ENCODE results near the gene LSG1. TPM values are rescaled to one million over a fixed set of nuclear protein-coding genes. Genes with fewer than 3 reads are reported as not detected.

Gene LSG1
- total RNA-seq, 4 donors from 2014 or later: 42.9 to 120 (median 81.9) TPM

DNA sequence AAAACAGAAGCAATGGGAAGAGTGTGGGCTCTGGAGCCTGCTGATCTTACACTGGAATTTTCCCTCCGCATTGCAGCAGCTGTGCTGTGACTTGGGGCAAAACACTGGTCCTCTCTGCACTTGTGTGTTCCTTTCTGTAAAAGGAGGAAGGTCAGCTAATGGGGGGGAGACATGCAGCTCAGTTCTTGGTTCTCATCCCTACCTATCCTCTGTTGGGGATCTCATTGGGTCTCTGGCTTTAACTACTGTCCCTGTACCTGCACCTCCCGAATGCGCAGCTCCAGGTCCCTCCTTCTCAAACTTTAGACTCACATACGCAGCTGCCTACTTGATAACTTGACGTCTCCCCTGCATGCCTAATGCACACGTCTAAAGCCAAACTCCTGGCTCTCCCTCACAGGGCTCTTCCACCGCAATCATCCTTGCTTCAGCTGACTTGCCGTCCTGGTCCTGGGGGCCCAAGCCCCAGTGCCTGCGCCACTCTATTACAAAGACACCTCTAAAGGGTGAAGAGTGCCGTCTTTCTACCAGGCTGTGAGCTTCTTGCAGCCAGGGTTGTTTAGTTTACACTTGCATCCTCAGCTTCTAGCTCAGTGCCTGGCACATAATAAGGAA, 32.9 kb downstream of the LSG1 start:
- Histone ChIP-seq H3K4me1 (no peaks in the 10 kb centered on the region), H3K27ac (no peak overlapping the region), H3K36me3 (peaks cover 0 to 42% (median 0%) of the 10 kb centered on the region in 3 donors), H3K4me3 (no peak overlapping the region), H3K9me3 (no peaks in the 10 kb centered on the region), H3K27me3 (no peaks in the 10 kb centered on the region)
- DNase-seq: no peak
- TF ChIP-seq, protein P1, sequence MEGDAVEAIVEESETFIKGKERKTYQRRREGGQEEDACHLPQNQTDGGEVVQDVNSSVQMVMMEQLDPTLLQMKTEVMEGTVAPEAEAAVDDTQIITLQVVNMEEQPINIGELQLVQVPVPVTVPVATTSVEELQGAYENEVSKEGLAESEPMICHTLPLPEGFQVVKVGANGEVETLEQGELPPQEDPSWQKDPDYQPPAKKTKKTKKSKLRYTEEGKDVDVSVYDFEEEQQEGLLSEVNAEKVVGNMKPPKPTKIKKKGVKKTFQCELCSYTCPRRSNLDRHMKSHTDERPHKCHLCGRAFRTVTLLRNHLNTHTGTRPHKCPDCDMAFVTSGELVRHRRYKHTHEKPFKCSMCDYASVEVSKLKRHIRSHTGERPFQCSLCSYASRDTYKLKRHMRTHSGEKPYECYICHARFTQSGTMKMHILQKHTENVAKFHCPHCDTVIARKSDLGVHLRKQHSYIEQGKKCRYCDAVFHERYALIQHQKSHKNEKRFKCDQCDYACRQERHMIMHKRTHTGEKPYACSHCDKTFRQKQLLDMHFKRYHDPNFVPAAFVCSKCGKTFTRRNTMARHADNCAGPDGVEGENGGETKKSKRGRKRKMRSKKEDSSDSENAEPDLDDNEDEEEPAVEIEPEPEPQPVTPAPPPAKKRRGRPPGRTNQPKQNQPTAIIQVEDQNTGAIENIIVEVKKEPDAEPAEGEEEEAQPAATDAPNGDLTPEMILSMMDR (IDR thresholded peaks at IDR 0.05): no peak

DNA sequence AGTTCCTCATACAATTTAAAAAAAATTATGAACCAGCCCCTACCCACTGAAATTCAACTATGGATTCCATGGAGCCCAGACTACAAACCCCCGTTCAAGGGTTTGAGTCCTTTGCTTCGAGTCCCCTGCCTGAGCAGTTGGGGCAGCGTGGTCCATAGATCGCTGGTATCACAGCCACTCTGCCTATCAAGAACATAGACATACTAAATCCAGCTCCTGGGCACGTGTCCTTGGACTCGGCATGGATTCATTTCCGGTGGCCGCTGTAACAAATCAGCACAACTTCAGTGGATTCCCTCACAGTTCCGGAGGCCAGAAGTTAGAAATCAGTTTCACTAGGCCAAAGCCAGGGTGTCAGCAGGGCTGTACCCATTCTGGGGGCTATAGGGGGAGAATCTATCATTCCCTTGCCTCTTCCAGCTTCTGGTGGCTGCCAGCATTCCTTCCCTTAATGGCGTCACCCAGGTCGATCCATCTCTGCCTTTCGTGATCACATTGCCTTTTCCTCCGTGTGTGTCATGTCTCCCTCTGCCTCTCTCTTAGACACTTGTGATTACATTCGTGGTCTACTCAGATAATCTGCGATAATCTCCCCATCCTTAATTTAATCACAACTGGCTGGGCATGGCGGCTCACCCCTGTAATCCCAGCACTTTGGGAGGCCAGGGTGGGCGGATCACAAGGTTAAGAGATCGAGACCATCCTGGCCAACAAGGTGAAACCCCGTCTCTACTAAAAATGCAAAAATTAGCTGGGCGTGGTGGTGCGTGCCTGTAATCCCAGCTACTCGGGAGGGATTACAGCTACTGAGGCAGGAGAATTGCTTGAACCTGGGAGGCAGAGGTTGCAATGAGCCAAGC, 34.2 kb downstream of the LSG1 start:
- no peak overlapping the region for H3K4me3 ChIP-seq
- no peaks in the 10 kb centered on the region for H3K4me1 ChIP-seq
- no peak for DNase-seq
- no peaks in the 10 kb centered on the region for H3K9me3 ChIP-seq
- H3K27me3 ChIP-seq: no peaks in the 10 kb centered on the region
- peaks cover 0 to 31% (median 0%) of the 10 kb centered on the region in 3 donors for H3K36me3 ChIP-seq
- H3K27ac ChIP-seq: no peak overlapping the region
- no peak for TF ChIP-seq POLR2A (IDR thresholded peaks at IDR 0.05)
- TF ChIP-seq, protein P1 (IDR thresholded peaks at IDR 0.05): no peak

DNA sequence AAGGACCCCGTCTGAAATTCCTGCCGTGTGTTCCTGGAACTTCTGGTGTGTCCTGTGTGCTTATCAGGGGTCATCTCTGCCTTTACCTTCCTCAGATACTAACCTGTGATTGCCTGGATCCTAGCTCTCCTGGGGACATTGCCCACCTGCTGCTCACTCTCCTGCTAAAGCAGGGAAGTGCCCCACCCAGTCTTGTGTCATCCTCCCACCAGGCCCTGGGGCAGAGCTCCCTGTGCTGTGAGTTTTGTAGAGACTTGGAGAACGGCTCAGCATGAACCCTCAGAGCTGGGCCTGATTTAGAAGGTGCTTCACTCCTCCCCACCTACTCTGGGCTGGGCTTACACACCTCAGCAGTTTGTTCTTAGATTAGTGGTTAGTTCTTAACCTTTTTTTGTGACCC, 34.9 kb downstream of the LSG1 start:
- H3K27ac ChIP-seq: no peak overlapping the region
- no peak for TF ChIP-seq POLR2A (IDR thresholded peaks at IDR 0.05)
- TF ChIP-seq, protein P1 (IDR thresholded peaks at IDR 0.05): no peak
- H3K9me3 ChIP-seq: no peaks in the 10 kb centered on the region
- no peaks in the 10 kb centered on the region for H3K4me1 ChIP-seq
- H3K4me3 ChIP-seq: no peak overlapping the region
- H3K27me3 ChIP-seq: no peaks in the 10 kb centered on the region
- H3K36me3 ChIP-seq: peaks cover 0 to 24% (median 0%) of the 10 kb centered on the region in 3 donors
- no peak for DNase-seq

DNA sequence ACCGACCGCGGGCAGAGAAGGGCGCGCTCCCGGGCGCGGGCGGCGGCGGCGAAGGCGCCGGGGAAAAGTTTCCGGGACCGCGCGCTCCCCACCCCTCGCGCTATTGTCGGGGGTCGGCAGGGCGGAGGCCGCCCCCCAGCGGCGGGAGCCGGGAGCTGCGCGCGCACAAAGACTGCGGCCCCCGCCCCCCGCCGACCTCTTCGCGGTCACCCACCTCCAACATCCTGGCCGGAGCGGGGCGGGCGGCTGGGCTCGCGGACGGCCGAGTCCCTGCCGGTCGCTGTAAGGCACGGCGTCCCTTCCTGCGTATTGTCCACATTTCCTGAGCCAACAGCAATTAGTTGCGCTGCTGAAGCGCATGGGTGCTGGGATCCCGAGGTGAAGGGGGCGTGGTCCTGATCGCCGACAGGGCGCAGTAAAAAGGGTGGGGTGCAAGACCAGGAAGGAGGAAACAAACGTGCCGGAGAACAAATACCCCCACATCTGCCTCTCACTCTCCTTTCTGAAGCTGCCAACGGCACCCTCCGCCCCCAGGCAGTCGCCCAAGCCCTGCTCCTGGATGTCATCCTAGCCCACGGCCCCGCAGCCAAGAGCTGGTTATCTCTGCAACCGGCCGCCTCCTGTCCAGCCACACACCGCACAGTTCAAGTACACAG, 38.5 kb downstream of the LSG1 start, which contains the start of gene TMEM44:
TSS of gene TMEM44 (minus strand) at position 71 of the 656 bp plus-strand sequence. CDS start 204 bp downstream, outside the sequence.
- no peaks in the 10 kb centered on the region for H3K27me3 ChIP-seq
- H3K9me3 ChIP-seq: no peaks in the 10 kb centered on the region
- peak; percentile 58 to 86 (median 85) for DNase-seq
- H3K27ac ChIP-seq: peak within 1 kb of the TSS; percentile 69 to 88 (median 78)
- H3K4me1 ChIP-seq: no peaks in the 10 kb centered on the region
- H3K36me3 ChIP-seq: peaks cover 0 to under 1% (median 0%) of the 10 kb centered on the region in 3 donors
- peak within 1 kb of the TSS; percentile 53 to 91 (median 74) for H3K4me3 ChIP-seq
- TF ChIP-seq, protein P1 (IDR thresholded peaks at IDR 0.05): peak; percentile 30 to 66 (median 58)
- peak; percentile 31 to 38 for TF ChIP-seq POLR2A (IDR thresholded peaks at IDR 0.05)

DNA sequence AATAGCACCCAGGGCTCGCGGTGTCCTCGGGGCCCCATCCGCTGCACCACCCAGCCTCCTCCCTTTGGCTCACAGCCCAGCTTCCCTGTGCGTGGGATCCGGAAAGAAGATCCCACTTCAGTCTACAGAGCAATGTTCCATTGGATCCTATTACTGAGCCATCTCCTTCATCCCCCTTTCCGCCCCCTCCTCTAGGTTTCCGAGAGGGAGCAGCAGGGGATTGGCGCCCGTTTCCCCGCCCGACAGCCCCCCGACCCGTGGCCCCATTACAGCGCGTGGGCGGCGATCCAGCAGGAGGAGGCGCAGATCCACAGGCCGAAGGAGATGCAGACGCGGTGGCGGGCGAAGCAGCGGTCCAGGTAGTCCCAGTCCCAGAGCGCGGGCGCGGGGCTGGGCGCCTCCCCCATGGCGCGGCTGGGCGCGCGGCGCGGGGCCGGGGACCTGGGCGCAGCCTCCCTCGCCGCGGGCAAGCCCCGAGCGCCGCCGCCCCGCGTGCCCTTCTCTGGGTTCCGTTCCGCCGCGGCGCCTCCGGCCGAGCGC, 39.1 kb downstream of the LSG1 start:
- peak overlapping the region; percentile 53 to 91 (median 74) for H3K4me3 ChIP-seq
- H3K9me3 ChIP-seq: no peaks in the 10 kb centered on the region
- peak overlapping the region; percentile 69 to 88 (median 78) for H3K27ac ChIP-seq
- peaks cover 0 to 5% (median 0%) of the 10 kb centered on the region in 3 donors for H3K36me3 ChIP-seq
- DNase-seq: peak in 2 of 3 donors; percentile 55 to 70
- TF ChIP-seq, protein P1 (IDR thresholded peaks at IDR 0.05): no peak
- no peak for TF ChIP-seq POLR2A (IDR thresholded peaks at IDR 0.05)
- no peaks in the 10 kb centered on the region for H3K27me3 ChIP-seq
- H3K4me1 ChIP-seq: no peaks in the 10 kb centered on the region
